Measurements from ENCODE around the gene TUBB8. TPM values are rescaled to one million over a fixed set of nuclear protein-coding genes. Genes with fewer than 3 reads are reported as not detected.

TUBB8 gene
- total and polyA plus RNA-seq, 2 donors (not counting 3 experiments of a cell fraction or from before 2014, with no cell fraction given), result 0.18 TPM; not detected in 1

- no peak overlapping the region for H3K4me2 ChIP-seq (ENCODE audit: insufficient read depth, low read length)
- no peak for FAIRE-seq
These were observed 43.8 kb upstream of the TUBB8 start for GRCh38 chr10:92846-93245.

More at GRCh38 chr10:92846-93245, 43.8 kb upstream of the TUBB8 start:
- DNase-seq (ENCODE audit: low read depth, low spot score), result no peak
- no peaks in the 10 kb centered on the region for H3K4me1 ChIP-seq (ENCODE audit: control insufficient read depth, extremely low read depth, insufficient read depth, low read length)
- no peak overlapping the region for H3K27ac ChIP-seq (ENCODE audit: insufficient read depth, low read depth, low read length)
- peaks cover 3 to 19% of the 10 kb centered on the region in 2 experiments for H3K27me3 ChIP-seq (ENCODE audit: control insufficient read depth in 2 of 2, insufficient read depth in 2 of 2, low read length in 2 of 2)
- H3K79me2 ChIP-seq (ENCODE audit: control insufficient read depth, insufficient read depth, low read length), result no peaks in the 10 kb centered on the region
- no peaks in the 10 kb centered on the region for H3K9me1 ChIP-seq (replicated peaks; ENCODE audit: control insufficient read depth, extremely low read depth, insufficient read depth, low read length)
- no peaks in the 10 kb centered on the region for H4K20me1 ChIP-seq (replicated peaks; ENCODE audit: control insufficient read depth, extremely low read depth, insufficient read depth, low read length)
- dilution Hi-C loops (cut with MboI; ENCODE audit: extremely low pct_ligation_motif_present, low sequenced_read_pairs) (no loop called here), intact Hi-C loops (cut with micrococcal nuclease) (no loop called here)
- H3K9me3 ChIP-seq (replicated peaks; ENCODE audit: control insufficient read depth, insufficient read depth, low read length), result no peaks in the 10 kb centered on the region
- no peak overlapping the region for H3K4me3 ChIP-seq (replicated peaks in 1 of 3; ENCODE audit: insufficient read depth in 1 of 3, low read depth in 1 of 3, low read length in 3 of 3)
- H3K9ac ChIP-seq (replicated peaks; ENCODE audit: extremely low read depth, insufficient read depth, low read length), result no peak overlapping the region
- POLR2A ChIA-PET, result no interaction called here
- no peaks in the 10 kb centered on the region for H3K36me3 ChIP-seq (ENCODE audit: control insufficient read depth in 2 of 2, extremely low read depth in 1 of 2, insufficient read depth in 2 of 2, low read length in 2 of 2)
- TF ChIP-seq POLR2A (IDR thresholded peaks at IDR 0.05; ENCODE audit: low read depth, low read length) (no peak), CTCF (IDR thresholded peaks at IDR 0.05; ENCODE audit: extremely low read depth in 1 of 2, insufficient read depth in 1 of 2, low read depth in 1 of 2, low read length in 2 of 2) (no peak), MYC (IDR thresholded peaks at IDR 0.05; ENCODE audit: low read depth, low read length) (no peak), POLR2AphosphoS5 (IDR thresholded peaks at IDR 0.05; ENCODE audit: insufficient read depth, low read depth, low read length) (no peak), EZH2 (IDR thresholded peaks at IDR 0.05; ENCODE audit: borderline replicate concordance, low read depth, low read length, severe bottlenecking) (no peak), JUN (IDR thresholded peaks at IDR 0.05; ENCODE audit: borderline replicate concordance, insufficient read depth, insufficient read length, low read depth) (no peak), GATA2 (IDR thresholded peaks at IDR 0.05; ENCODE audit: insufficient read depth, insufficient read length, low read depth, low read length) (no peak), FOS (IDR thresholded peaks at IDR 0.05; ENCODE audit: borderline replicate concordance, insufficient read depth, low read length) (no peak)
- TF ChIP-seq, protein P1, sequence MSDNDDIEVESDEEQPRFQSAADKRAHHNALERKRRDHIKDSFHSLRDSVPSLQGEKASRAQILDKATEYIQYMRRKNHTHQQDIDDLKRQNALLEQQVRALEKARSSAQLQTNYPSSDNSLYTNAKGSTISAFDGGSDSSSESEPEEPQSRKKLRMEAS (IDR thresholded peaks at IDR 0.05; ENCODE audit: insufficient read depth, insufficient read length), result no peak
- H2AFZ ChIP-seq (ENCODE audit: low read depth, low read length), result no peak overlapping the region
- BruUV-seq (replicated peaks), result no TSS peak
- CTCF ChIA-PET, result no interaction called here
